ENCODE results near the gene RTF2. TPM values are rescaled to one million over a fixed set of nuclear protein-coding genes. Genes with fewer than 3 reads are reported as not detected.

Gene RTF2
- total RNA-seq, 2 experiments from 2014 or later, result 63.6 to 72.7 TPM

DNA sequence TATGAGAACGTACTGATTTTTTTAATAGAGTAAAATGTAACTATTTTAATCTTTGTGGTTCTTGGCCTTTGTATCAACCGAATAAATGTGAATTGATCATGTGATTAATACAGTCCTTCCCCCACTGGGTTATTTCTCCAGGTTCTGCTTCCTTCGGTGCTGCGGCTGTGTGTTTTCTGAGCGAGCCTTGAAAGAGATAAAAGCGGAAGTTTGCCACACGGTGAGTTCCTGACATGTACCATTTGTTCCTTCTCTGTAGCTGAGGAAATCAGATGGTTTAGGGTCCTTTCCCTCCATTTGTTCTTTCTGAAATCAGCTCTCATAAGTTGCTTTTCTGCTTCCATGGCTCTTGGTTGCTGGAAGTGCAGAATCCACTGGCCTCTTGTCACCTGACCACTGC, 15.5 kb downstream of the RTF2 start:
- Histone ChIP-seq H3K36me3 (ENCODE audit: insufficient read depth, low read length) (peaks cover 88% of the 10 kb centered on the region), H3K4me3 (ENCODE audit: low read depth, low read length, poor library complexity, severe bottlenecking) (no peak overlapping the region), H3K4me1 (ENCODE audit: insufficient read depth, low read length, poor library complexity, severe bottlenecking) (no peaks in the 10 kb centered on the region), H3K4me2 (ENCODE audit: low read length) (no peak overlapping the region), H3K9me3 (ENCODE audit: low read length) (no peaks in the 10 kb centered on the region), H3K9me2 (ENCODE audit: insufficient read depth, low read length) (no peaks in the 10 kb centered on the region), H3K79me2 (ENCODE audit: insufficient read depth, low read depth, low read length) (no peaks in the 10 kb centered on the region; the same call in 1 of the 2 replicates), H3K27ac (ENCODE audit: low read depth, low read length, poor library complexity, severe bottlenecking) (no peak overlapping the region), H2AFZ (ENCODE audit: low read length) (no peak overlapping the region), H4K20me1 (ENCODE audit: insufficient read depth, low read length) (no peaks in the 10 kb centered on the region)
- CTCF ChIA-PET (ENCODE audit: unreplicated experiment), result no interaction called here
- POLR2A ChIA-PET, result interaction anchor here (1.2 kb wide), 1 partner anchor 15 kb away, joined by 3 read pairs; no protein-coding TSS in a partner anchor
- BruUV-seq (replicated peaks), result no TSS peak
- no peak for DNase-seq (ENCODE audit: low spot score)
- no peak for TF ChIP-seq EZH2phosphoT487 (IDR thresholded peaks at IDR 0.05; ENCODE audit: borderline replicate concordance, low read depth, low read length)
- TF ChIP-seq, protein P1, sequence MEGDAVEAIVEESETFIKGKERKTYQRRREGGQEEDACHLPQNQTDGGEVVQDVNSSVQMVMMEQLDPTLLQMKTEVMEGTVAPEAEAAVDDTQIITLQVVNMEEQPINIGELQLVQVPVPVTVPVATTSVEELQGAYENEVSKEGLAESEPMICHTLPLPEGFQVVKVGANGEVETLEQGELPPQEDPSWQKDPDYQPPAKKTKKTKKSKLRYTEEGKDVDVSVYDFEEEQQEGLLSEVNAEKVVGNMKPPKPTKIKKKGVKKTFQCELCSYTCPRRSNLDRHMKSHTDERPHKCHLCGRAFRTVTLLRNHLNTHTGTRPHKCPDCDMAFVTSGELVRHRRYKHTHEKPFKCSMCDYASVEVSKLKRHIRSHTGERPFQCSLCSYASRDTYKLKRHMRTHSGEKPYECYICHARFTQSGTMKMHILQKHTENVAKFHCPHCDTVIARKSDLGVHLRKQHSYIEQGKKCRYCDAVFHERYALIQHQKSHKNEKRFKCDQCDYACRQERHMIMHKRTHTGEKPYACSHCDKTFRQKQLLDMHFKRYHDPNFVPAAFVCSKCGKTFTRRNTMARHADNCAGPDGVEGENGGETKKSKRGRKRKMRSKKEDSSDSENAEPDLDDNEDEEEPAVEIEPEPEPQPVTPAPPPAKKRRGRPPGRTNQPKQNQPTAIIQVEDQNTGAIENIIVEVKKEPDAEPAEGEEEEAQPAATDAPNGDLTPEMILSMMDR (conservative IDR thresholded peaks at IDR 0.05; ENCODE audit: low read length), result no peak
- intact Hi-C loops (cut with micrococcal nuclease; ENCODE audit: unreplicated experiment), result no loop called here

DNA sequence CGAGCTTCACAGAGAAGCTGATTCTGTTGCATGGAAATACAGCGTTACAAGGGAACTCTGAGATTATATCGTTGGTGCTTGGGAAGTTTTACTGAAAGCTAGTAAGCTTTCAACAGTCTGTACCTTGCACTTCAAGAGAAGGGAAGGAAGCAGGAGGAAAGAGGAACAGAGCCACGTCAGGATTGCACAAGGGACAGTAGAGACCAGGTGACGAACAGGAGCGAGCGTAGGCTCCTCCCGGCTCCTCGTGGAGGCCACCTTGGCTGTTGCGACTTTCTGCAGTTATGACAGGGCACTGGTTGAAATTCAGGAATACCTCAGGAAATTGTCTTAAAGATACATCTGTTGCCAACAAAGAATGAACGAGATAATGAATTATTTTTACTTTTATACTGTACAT, 18.8 kb downstream of the RTF2 start:
- ChIA-PET CTCF (ENCODE audit: unreplicated experiment) (no interaction called here), POLR2A (no interaction called here)
- Histone ChIP-seq H3K9me2 (ENCODE audit: insufficient read depth, low read length) (no peaks in the 10 kb centered on the region), H4K20me1 (ENCODE audit: insufficient read depth, low read length) (no peaks in the 10 kb centered on the region), H3K79me2 (ENCODE audit: insufficient read depth, low read depth, low read length) (no peaks in the 10 kb centered on the region; the same call in 1 of the 2 replicates), H3K4me2 (ENCODE audit: low read length) (no peak overlapping the region), H3K27ac (ENCODE audit: low read depth, low read length, poor library complexity, severe bottlenecking) (no peak overlapping the region), H3K36me3 (ENCODE audit: insufficient read depth, low read length) (peaks cover 83% of the 10 kb centered on the region), H3K9me3 (ENCODE audit: low read length) (no peaks in the 10 kb centered on the region), H3K4me1 (ENCODE audit: insufficient read depth, low read length, poor library complexity, severe bottlenecking) (no peaks in the 10 kb centered on the region), H3K4me3 (ENCODE audit: low read depth, low read length, poor library complexity, severe bottlenecking) (no peak overlapping the region), H2AFZ (ENCODE audit: low read length) (no peak overlapping the region)
- intact Hi-C loops (cut with micrococcal nuclease; ENCODE audit: unreplicated experiment), result no loop called here
- no peak for DNase-seq (ENCODE audit: low spot score)
- no TSS peak for BruUV-seq (replicated peaks)
- TF ChIP-seq, protein P1 (conservative IDR thresholded peaks at IDR 0.05; ENCODE audit: low read length), result no peak
- no peak for TF ChIP-seq EZH2phosphoT487 (IDR thresholded peaks at IDR 0.05; ENCODE audit: borderline replicate concordance, low read depth, low read length)

DNA sequence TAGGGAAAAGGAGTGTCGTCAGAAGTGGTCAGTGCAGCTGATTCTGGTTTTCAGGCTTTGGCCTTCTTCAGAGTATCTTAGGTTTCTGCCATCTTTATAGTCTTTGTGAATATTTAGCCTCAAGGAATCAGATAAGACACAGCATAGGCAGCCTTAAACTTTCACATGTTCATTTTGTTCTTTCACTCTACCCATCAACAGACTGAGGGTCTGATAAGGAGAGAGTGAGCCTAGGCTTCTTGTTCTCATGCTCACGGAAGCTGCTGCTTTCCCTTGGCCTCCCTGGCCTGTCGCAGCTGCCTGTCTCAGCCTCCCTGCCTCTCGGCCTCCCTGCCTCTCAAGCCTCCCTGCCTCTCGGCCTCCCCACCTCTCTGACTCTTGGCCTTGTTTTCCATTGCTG, 20.1 kb downstream of the RTF2 start:
- no peaks in the 10 kb centered on the region for H4K20me1 ChIP-seq (ENCODE audit: insufficient read depth, low read length)
- ChIA-PET POLR2A (no interaction called here), CTCF (ENCODE audit: unreplicated experiment) (no interaction called here)
- H3K36me3 ChIP-seq (ENCODE audit: insufficient read depth, low read length), result peaks cover 81% of the 10 kb centered on the region
- TF ChIP-seq, protein P1 (conservative IDR thresholded peaks at IDR 0.05; ENCODE audit: low read length), result no peak
- no peak for TF ChIP-seq EZH2phosphoT487 (IDR thresholded peaks at IDR 0.05; ENCODE audit: borderline replicate concordance, low read depth, low read length)
- H3K79me2 ChIP-seq (ENCODE audit: insufficient read depth, low read depth, low read length), result no peaks in the 10 kb centered on the region
- intact Hi-C loops (cut with micrococcal nuclease; ENCODE audit: unreplicated experiment), result no loop called here
- DNase-seq (ENCODE audit: low spot score), result no peak
- H3K4me2 ChIP-seq (ENCODE audit: low read length), result no peak overlapping the region
- H3K27ac ChIP-seq (ENCODE audit: low read depth, low read length, poor library complexity, severe bottlenecking), result no peak overlapping the region
- H3K4me3 ChIP-seq (ENCODE audit: low read depth, low read length, poor library complexity, severe bottlenecking), result no peak overlapping the region
- H2AFZ ChIP-seq (ENCODE audit: low read length), result no peak overlapping the region
- H3K9me3 ChIP-seq (ENCODE audit: low read length), result no peaks in the 10 kb centered on the region
- no peaks in the 10 kb centered on the region for H3K9me2 ChIP-seq (ENCODE audit: insufficient read depth, low read length)
- no peaks in the 10 kb centered on the region for H3K4me1 ChIP-seq (ENCODE audit: insufficient read depth, low read length, poor library complexity, severe bottlenecking)
- BruUV-seq (replicated peaks), result no TSS peak

Measured in OCI-LY7 (cell line).